ENCODE measurements around the gene POF1B. TPM values are rescaled to one million over a fixed set of nuclear protein-coding genes. Genes with fewer than 3 reads are reported as not detected.

The POF1B gene
- total RNA-seq, 1 donor from 2014 or later, result 6.3 TPM

Other genes starting within 250 kb of the POF1B start
- 0.10 TPM for gene SATL1, start 135.9 kb downstream of the POF1B start, total RNA-seq
- 34.5 TPM for gene ZNF711, start 135.7 kb downstream of the POF1B start, total RNA-seq

Measured in tongue (tissue), 1 donor.